22Rv1 (cell line): Measurements from ENCODE around the gene UNC13C.

ENCODE experiments used
- ZFX ChIP-seq: fragments of 450-650 bp; IDR thresholded peaks from 2 replicates; pipeline ENCODE4 v1.6.1; 2017; ENCODE audit warnings: antibody characterized with exemption, borderline replicate concordance
- TF ChIP-seq, protein P1 (sequence below): fragments of 450-650 bp; IDR thresholded peaks from 2 replicates; pipeline ENCODE4 v1.5.1; 2017; ENCODE audit warnings: mild to moderate bottlenecking

DNA sequence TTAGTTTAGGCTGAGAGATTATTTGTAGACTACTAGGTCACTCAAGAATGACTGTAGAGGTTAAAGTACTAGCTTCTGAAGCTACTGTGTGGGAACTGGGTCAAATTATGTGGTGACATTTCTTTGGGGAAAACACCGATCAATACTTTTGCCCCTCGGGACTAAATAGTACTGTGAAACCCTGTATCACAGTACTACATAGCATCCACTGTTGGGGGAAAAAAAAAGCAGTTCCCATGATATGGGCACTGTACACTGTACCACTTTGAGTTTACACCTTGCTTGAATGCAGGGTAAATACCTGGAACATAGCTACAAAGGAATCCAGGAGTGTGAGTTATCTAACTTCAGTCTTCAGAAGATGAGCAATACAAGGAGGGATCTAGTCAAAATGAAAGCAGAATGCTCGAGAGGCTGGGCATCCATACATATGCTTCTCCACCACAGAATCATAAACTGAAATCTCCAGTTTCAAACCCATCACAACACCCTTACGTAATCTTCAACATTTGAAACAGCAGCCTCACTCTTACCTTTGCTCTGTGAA, 311.4 kb downstream of the UNC13C start:
- TF ChIP-seq, protein P1, sequence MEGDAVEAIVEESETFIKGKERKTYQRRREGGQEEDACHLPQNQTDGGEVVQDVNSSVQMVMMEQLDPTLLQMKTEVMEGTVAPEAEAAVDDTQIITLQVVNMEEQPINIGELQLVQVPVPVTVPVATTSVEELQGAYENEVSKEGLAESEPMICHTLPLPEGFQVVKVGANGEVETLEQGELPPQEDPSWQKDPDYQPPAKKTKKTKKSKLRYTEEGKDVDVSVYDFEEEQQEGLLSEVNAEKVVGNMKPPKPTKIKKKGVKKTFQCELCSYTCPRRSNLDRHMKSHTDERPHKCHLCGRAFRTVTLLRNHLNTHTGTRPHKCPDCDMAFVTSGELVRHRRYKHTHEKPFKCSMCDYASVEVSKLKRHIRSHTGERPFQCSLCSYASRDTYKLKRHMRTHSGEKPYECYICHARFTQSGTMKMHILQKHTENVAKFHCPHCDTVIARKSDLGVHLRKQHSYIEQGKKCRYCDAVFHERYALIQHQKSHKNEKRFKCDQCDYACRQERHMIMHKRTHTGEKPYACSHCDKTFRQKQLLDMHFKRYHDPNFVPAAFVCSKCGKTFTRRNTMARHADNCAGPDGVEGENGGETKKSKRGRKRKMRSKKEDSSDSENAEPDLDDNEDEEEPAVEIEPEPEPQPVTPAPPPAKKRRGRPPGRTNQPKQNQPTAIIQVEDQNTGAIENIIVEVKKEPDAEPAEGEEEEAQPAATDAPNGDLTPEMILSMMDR = no peak
- no peak for TF ChIP-seq ZFX
